ENCODE results near the gene NR4A3. TPM values are rescaled to one million over a fixed set of nuclear protein-coding genes. Genes with fewer than 3 reads are reported as not detected.

Gene NR4A3
- total and polyA plus RNA-seq, 2 of the 13 experiments (the other 11 are each of a cell fraction or from before 2014, with no cell fraction given), result 0.02 to 0.09 TPM

GRCh38 chr9:99808454-99808853 lies 13.2 kb upstream of the NR4A3 start:
- Histone ChIP-seq H3K4me3 (replicated peaks in 1 of 3; ENCODE audit: insufficient read depth in 1 of 3, low read depth in 2 of 3, low read length in 3 of 3) (no peak overlapping the region), H3K4me1 (ENCODE audit: insufficient read depth, low read length) (no peaks in the 10 kb centered on the region), H3K27ac (ENCODE audit: extremely low read length, insufficient read depth, low read length) (no peak overlapping the region), H2AFZ (ENCODE audit: low read length) (no peak overlapping the region), H4K20me1 (ENCODE audit: insufficient read depth, low read length) (no peaks in the 10 kb centered on the region), H3K9ac (ENCODE audit: insufficient read depth, low read depth, low read length) (no peak overlapping the region), H3K36me3 (replicated peaks in 1 of 2; ENCODE audit: control insufficient read depth in 1 of 2, insufficient read depth in 2 of 2, low read length in 2 of 2) (no peaks in the 10 kb centered on the region), H3K9me3 (ENCODE audit: low read length) (no peaks in the 10 kb centered on the region), H3K4me2 (ENCODE audit: low read depth, low read length) (no peak overlapping the region), H3K27me3 (ENCODE audit: control insufficient read depth in 1 of 2, insufficient read depth in 2 of 2, low read length in 2 of 2) (no peaks in the 10 kb centered on the region), H3K79me2 (ENCODE audit: insufficient read depth, low read length) (no peaks in the 10 kb centered on the region)
- ChIA-PET CTCF (ENCODE audit: low intra/inter-chr PET ratio, low total read pairs) (interaction anchor here (2.3 kb wide), 1 partner anchor 202 kb away, joined by 18 read pairs; no protein-coding TSS in a partner anchor), POLR2A (no interaction called here)
- no peak for ATAC-seq
- intact Hi-C loops (cut with micrococcal nuclease; ENCODE audit: unreplicated experiment), result loop anchor here (5.0 kb wide), 1 partner anchor 626 kb away; no protein-coding TSS in a partner anchor
- TF ChIP-seq ZNF770 (CRISPR knock-in tag; IDR thresholded peaks at IDR 0.05), result no peak
- TF ChIP-seq PLRG1 (conservative IDR thresholded peaks at IDR 0.05), result no peak
- no peak for TF ChIP-seq ZNF567 (CRISPR knock-in tag; IDR thresholded peaks at IDR 0.05; ENCODE audit: borderline replicate concordance)
- in situ Hi-C loops (cut with HindIII; ENCODE audit: extremely low pct_ligation_motif_present, low pct_unique_long_range_greater_than_20kb), result loop anchor here (10.0 kb wide), 2 partner anchors 206 to 624 kb away; no protein-coding TSS in a partner anchor
- BruUV-seq (replicated peaks), result no TSS peak
- no peak for FAIRE-seq
- DNase-seq (ENCODE audit: low spot score), result no peak
- WGBS (ENCODE audit: low lambda C conversion rate), result 97% methylated on average over 2 of the region's 2 CpGs

- Histone ChIP-seq H3K4me3 (replicated peaks in 1 of 3; ENCODE audit: insufficient read depth in 1 of 3, low read depth in 2 of 3, low read length in 3 of 3) (no peak overlapping the region), H3K4me1 (ENCODE audit: insufficient read depth, low read length) (no peaks in the 10 kb centered on the region), H3K36me3 (replicated peaks in 1 of 2; ENCODE audit: control insufficient read depth in 1 of 2, insufficient read depth in 2 of 2, low read length in 2 of 2) (no peaks in the 10 kb centered on the region), H4K20me1 (ENCODE audit: insufficient read depth, low read length) (no peaks in the 10 kb centered on the region), H3K27ac (ENCODE audit: extremely low read length, insufficient read depth, low read length) (no peak overlapping the region), H3K79me2 (ENCODE audit: insufficient read depth, low read length) (no peaks in the 10 kb centered on the region), H3K9me3 (ENCODE audit: low read length) (no peaks in the 10 kb centered on the region), H2AFZ (ENCODE audit: low read length) (no peak overlapping the region), H3K27me3 (ENCODE audit: control insufficient read depth in 1 of 2, insufficient read depth in 2 of 2, low read length in 2 of 2) (no peaks in the 10 kb centered on the region), H3K4me2 (ENCODE audit: low read depth, low read length) (no peak overlapping the region), H3K9ac (ENCODE audit: insufficient read depth, low read depth, low read length) (no peak overlapping the region)
- FAIRE-seq (no peak), DNase-seq (ENCODE audit: low spot score) (no peak), ATAC-seq (no peak)
- in situ Hi-C loops (cut with HindIII; ENCODE audit: extremely low pct_ligation_motif_present, low pct_unique_long_range_greater_than_20kb) (loop anchor here (10.0 kb wide), 2 partner anchors 205 to 625 kb away; no protein-coding TSS in a partner anchor), intact Hi-C loops (cut with micrococcal nuclease; ENCODE audit: unreplicated experiment) (loop anchor here (5.0 kb wide), 1 partner anchor 627 kb away; no protein-coding TSS in a partner anchor)
- TF ChIP-seq CEBPG (CRISPR knock-in tag; IDR thresholded peaks at IDR 0.05) (no peak), ZNF629 (CRISPR knock-in tag; conservative IDR thresholded peaks at IDR 0.05) (no peak), RARA (CRISPR knock-in tag; IDR thresholded peaks at IDR 0.05) (no peak), ZBTB14 (CRISPR knock-in tag; IDR thresholded peaks at IDR 0.05) (no peak), MAF1 (CRISPR knock-in tag; IDR thresholded peaks at IDR 0.05; ENCODE audit: borderline replicate concordance) (no peak), ZNF782 (CRISPR knock-in tag; IDR thresholded peaks at IDR 0.05; ENCODE audit: borderline replicate concordance) (no peak)
- BruUV-seq (replicated peaks), result no TSS peak
- POLR2A ChIA-PET, result no interaction called here
- CTCF ChIA-PET (ENCODE audit: low intra/inter-chr PET ratio, low total read pairs), result no interaction called here
Measured at GRCh38 chr9:99809586-99810319, 11.9 kb upstream of the NR4A3 start.

Measured in HepG2 (cell line).